Breast epithelium (tissue), 3 donors: ENCODE data around the gene FBL.
"Not testable (repeated sequence)": the region's sequence is repeated elsewhere in the genome, so short reads cannot be mapped to it uniquely, and the experiment has no call there.

Experiments
- POLR2A ChIP-seq: fragments of 450-650 bp; IDR thresholded peaks from one replicate; pipeline ENCODE4 v1.6.1; 2016; ENCODE audit warnings: antibody characterized with exemption, mild to moderate bottlenecking, moderate library complexity
- POLR2AphosphoS5 ChIP-seq, 3 donors: sonication (generic); formaldehyde crosslinking; IDR thresholded peaks; one replicate each; pipeline ENCODE4 v1.6.1; 2017; ENCODE audit warnings: antibody characterized with exemption in 3 of 3
- TF ChIP-seq, protein P1 (sequence below), 3 donors: fragments of 450-650 bp; IDR thresholded peaks; one replicate each; pipeline ENCODE4 v1.5.1; 2016 to 2017; ENCODE audit warnings: antibody characterized with exemption in 3 of 3, mild to moderate bottlenecking in 3 of 3, moderate library complexity in 3 of 3

DNA sequence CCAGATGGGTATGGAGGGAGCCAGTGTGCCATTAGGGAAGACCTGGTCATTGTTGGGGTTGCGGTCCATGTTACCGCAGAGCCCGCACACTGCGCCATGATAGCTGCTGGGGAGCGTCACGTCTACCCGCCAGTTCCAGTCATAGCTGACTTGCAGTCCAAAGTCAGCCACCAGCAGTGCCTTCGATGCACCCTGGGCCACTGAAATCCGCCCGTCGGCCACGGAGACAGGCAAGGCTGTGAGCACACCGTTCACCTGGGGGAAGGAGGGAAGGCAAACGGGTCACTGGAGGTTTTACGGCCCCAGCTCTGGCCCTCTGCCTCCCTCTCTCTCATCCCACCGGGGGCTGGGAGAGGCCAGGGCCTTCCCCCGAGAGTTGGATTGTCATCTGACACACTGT, 31.8 kb upstream of the FBL start:
- TF ChIP-seq, protein P1, sequence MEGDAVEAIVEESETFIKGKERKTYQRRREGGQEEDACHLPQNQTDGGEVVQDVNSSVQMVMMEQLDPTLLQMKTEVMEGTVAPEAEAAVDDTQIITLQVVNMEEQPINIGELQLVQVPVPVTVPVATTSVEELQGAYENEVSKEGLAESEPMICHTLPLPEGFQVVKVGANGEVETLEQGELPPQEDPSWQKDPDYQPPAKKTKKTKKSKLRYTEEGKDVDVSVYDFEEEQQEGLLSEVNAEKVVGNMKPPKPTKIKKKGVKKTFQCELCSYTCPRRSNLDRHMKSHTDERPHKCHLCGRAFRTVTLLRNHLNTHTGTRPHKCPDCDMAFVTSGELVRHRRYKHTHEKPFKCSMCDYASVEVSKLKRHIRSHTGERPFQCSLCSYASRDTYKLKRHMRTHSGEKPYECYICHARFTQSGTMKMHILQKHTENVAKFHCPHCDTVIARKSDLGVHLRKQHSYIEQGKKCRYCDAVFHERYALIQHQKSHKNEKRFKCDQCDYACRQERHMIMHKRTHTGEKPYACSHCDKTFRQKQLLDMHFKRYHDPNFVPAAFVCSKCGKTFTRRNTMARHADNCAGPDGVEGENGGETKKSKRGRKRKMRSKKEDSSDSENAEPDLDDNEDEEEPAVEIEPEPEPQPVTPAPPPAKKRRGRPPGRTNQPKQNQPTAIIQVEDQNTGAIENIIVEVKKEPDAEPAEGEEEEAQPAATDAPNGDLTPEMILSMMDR (IDR thresholded peaks at IDR 0.05): not testable (repeated sequence)
- not testable (repeated sequence) for TF ChIP-seq POLR2A; POLR2AphosphoS5 (IDR thresholded peaks at IDR 0.05)
